NCI-H2029 treated with DMSO at 0.1 percent for 48 hours (cell line): ENCODE results near the gene SLC25A23.
"Not testable (repeated sequence)": the region's sequence is repeated elsewhere in the genome, so short reads cannot be mapped to it uniquely, and the experiment has no call there.

Source experiments
- DNase-seq: peaks from one replicate; lab custom pipeline; 2025; lab: John Stamatoyannopoulos, UW

SLC25A23 gene

GRCh38 chr19:6459262-6460098, at the start of gene SLC25A23:
Gene SLC25A23 (minus strand): TSS chr19:6459792. CDS start chr19:6459628, 164 bp downstream.
- DNase-seq: no peak

GRCh38 chr19:6508028-6508771, 48.6 kb upstream of the SLC25A23 start:
- not testable (repeated sequence) for DNase-seq

GRCh38 chr19:6503407-6504201, 44.0 kb upstream of the SLC25A23 start:
- DNase-seq: no peak

- DNase-seq: no peak
These were observed 42.4 kb upstream of the SLC25A23 start, which contains the start of gene TUBB4A for GRCh38 chr19:6501740-6502648. Gene TUBB4A (minus strand): TSS chr19:6502309. CDS start chr19:6502212, 97 bp downstream.

- DNase-seq: no peak
These were observed 41.5 kb upstream of the SLC25A23 start for GRCh38 chr19:6500837-6501739.

- DNase-seq: no peak
These were observed 39.6 kb upstream of the SLC25A23 start for GRCh38 chr19:6499052-6499790.

- DNase-seq: no peak
These were observed 38.9 kb upstream of the SLC25A23 start for GRCh38 chr19:6498294-6499036.

- DNase-seq: no peak
These were observed 36.4 kb upstream of the SLC25A23 start for GRCh38 chr19:6495947-6496346.

GRCh38 chr19:6494438-6495036, 34.9 kb upstream of the SLC25A23 start:
- no peak for DNase-seq

- no peak for DNase-seq
These were observed 32.4 kb upstream of the SLC25A23 start for GRCh38 chr19:6491802-6492592.

- no peak for DNase-seq
These were observed 30.5 kb upstream of the SLC25A23 start for GRCh38 chr19:6490134-6490533.

GRCh38 chr19:6489278-6490061, 29.9 kb upstream of the SLC25A23 start:
- no peak for DNase-seq

- DNase-seq: no peak
These were observed 25.2 kb upstream of the SLC25A23 start for GRCh38 chr19:6484831-6485230.

GRCh38 chr19:6484230-6484629, 24.6 kb upstream of the SLC25A23 start:
- no peak for DNase-seq

GRCh38 chr19:6483235-6483634, 23.6 kb upstream of the SLC25A23 start:
- no peak for DNase-seq

GRCh38 chr19:6482343-6482686, 22.7 kb upstream of the SLC25A23 start:
- no peak for DNase-seq
